VCaP (cell line): ENCODE results near the gene GTF2F2.

ENCODE experiments used
- H3K27ac ChIP-seq: fragments of 450-650 bp; 2 replicates; pipeline ENCODE4 v1.5.1; 2017
- TF ChIP-seq, protein P1 (sequence below): fragments of 450-650 bp; conservative IDR thresholded peaks from 2 replicates; pipeline ENCODE4 v1.5.1; 2017; ENCODE audit warnings: mild to moderate bottlenecking, moderate library complexity

The GTF2F2 gene

DNA sequence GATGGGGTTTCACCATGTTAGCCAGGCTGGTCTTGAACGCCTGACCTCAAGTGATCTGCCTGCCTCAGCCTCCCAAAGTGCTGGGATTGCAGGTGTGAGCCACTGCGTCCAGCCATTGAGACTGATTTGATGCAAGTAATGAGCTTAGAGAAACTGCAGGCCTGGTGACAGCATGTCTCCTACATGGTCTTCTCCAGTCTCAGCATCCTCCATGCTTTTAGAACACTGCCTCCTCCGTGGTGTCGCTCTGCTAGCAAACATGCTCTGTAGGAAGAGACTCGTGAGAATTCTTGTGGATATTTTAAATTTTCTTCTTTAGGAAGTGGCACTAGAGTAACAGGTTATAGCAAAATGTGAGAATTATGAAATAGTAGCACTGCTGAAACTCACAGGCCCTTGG is 183.6 kb downstream of the GTF2F2 start:
- H3K27ac ChIP-seq, result no peak overlapping the region
- TF ChIP-seq, protein P1, sequence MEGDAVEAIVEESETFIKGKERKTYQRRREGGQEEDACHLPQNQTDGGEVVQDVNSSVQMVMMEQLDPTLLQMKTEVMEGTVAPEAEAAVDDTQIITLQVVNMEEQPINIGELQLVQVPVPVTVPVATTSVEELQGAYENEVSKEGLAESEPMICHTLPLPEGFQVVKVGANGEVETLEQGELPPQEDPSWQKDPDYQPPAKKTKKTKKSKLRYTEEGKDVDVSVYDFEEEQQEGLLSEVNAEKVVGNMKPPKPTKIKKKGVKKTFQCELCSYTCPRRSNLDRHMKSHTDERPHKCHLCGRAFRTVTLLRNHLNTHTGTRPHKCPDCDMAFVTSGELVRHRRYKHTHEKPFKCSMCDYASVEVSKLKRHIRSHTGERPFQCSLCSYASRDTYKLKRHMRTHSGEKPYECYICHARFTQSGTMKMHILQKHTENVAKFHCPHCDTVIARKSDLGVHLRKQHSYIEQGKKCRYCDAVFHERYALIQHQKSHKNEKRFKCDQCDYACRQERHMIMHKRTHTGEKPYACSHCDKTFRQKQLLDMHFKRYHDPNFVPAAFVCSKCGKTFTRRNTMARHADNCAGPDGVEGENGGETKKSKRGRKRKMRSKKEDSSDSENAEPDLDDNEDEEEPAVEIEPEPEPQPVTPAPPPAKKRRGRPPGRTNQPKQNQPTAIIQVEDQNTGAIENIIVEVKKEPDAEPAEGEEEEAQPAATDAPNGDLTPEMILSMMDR, result no peak

DNA sequence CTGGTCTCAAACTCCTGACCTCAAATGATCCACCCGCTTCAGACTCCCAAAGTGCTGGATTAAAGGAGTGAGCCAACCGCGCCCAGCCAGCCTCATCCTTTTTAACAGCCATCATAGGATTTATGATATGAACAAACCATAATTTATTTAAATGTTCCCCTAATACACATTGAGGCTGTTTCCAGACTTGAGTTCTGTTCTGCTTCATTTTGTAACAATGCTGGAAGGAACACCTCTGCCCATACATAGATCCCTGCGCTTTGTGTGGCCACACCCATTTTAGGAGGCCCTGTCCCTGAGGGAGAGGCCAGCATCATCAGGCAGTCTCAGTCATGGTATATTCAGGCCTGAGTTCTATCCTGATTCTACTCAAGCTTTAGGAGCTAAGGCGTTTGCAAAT is 184.8 kb downstream of the GTF2F2 start:
- TF ChIP-seq, protein P1, result no peak
- H3K27ac ChIP-seq, result no peak overlapping the region

DNA sequence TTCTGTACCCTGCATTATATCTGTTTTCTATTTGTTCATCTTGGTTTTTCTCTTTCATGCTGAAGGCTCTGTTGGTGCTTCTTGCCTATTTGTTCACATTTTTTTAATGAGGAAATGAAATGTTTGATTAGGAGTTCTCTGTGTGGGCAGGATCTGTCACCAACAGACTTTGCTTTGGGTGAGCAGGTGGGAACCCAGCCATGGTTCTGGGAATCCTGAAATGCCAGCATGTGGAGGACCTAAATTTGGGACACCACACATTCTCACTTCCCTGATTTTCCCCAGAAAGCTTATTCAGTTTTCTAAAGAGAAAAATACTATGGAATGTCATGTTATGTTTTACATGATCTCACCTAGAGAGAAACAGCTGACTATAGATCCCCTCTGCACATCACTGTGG is 186.7 kb downstream of the GTF2F2 start:
- TF ChIP-seq, protein P1, result no peak
- peak overlapping the region; percentile 43 for H3K27ac ChIP-seq

DNA sequence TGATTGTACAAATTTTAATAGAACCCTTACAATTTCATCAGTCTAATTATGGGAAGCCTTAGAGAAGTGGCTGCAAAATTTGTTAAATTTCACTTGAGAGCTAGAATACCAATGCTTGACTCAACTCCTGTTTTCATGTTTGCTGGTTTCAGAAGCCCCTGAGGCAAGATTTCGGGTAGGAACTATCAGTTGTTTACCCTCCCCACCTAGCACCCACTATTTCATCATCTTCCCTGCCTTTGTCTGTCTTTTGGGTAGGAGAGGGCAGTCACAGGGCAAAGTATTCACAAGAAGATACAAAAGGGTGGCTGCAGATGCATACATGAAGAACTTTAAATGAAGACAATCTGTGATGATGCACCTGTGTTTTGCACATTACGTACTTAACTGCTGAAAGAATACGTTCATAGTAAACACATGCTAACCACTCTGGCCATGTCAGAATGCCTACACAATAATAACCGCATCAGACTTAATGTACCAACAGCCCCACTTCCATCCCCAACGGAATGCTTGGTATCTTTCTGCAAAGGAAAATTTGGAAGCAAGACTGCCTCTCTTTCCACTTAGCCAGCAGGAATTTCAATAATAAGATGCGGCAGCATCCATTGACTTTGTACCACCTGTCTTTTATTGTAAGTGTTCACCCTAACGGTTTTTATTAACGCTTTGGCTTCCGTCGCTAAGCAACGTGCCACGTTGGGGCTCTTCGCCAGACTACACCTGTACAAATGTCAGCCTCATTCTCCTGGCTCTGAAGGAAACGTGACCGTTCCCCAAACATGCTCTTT is 190.2 kb downstream of the GTF2F2 start:
- TF ChIP-seq, protein P1, result no peak
- no peak overlapping the region for H3K27ac ChIP-seq

DNA sequence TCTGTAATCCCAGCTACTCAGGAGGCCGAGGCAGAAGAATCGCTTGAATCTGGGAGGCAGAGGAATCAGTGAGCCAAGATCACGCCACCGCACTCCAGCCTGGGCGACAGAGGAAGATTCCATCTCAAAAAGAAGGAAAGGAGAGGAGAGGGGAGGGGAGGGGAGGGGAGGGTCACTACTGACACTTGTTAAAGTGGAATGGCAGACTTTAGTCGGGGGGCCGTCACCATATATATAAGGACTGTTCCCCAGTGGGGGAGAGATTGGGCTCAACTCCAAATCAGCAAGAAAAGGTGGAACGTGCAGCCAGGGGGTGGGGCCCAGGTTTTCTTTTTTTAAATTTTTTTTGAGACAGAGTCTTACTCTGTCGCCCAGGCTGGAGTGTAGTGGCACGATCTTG is 194.5 kb downstream of the GTF2F2 start:
- no peak overlapping the region for H3K27ac ChIP-seq
- TF ChIP-seq, protein P1, result no peak

DNA sequence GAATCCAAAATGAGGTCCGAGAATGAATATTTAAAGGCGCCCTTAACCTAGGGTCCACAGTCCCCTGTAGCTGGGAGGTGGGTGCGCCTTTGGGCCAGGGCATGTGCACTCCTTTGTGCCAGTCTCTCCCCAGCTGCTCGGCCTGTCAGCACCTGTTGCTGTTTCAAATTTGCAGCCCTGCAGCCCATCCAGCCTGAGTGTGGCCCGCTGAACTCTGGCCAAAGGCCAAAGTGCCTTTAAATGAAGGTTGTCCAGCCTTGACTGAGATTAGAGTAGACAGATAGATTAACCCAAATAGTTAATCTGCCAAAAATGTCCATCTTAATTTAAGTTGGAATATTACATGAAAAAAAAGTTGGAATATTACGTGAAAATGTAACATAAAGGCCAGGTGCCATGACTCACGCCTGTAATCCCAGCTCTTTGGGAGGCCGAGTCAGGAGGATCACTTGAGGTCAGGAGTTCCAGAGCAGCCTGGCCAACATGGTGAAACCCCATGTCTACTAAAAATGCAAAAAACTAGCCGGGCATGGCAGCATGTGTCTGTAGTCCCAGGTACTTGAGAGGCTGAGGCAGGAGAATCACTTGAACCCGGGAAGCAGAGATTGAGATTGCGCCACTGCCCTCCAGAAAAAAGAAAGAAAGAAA is 195.3 kb downstream of the GTF2F2 start:
- TF ChIP-seq, protein P1, result no peak
- peak overlapping the region; percentile 75 for H3K27ac ChIP-seq

DNA sequence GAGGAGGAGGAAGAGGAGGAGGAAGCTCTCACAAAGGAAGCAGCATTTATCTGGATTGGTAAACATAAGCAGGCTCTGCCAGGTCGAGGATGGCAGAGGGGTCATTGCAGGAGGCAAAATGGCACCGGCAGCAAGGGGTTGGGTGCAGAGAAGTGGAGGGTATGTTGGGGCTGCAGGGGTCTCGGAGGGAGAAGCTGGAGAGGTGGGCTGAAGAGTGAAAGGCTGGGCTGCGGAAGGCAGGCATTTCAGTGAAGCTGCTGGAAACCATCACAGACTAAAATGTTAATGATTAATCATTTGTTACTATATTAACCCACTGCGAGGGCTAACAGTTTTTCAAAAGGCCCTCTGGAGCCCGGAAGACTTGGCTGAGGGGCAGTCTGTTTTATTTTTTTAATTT is 196.0 kb downstream of the GTF2F2 start:
- TF ChIP-seq, protein P1, result no peak
- H3K27ac ChIP-seq, result peak overlapping the region; percentile 75
